NCI-H187 treated with DMSO at 0.1 percent for 48 hours (cell line): ENCODE results near the gene RAB11FIP3.
A peak's percentile ranks its signal among the peaks of the same experiment; 100 is the strongest.

Experiments
- DNase-seq: peaks from one replicate; lab custom pipeline; 2025; lab: John Stamatoyannopoulos, UW

The RAB11FIP3 gene

DNA sequence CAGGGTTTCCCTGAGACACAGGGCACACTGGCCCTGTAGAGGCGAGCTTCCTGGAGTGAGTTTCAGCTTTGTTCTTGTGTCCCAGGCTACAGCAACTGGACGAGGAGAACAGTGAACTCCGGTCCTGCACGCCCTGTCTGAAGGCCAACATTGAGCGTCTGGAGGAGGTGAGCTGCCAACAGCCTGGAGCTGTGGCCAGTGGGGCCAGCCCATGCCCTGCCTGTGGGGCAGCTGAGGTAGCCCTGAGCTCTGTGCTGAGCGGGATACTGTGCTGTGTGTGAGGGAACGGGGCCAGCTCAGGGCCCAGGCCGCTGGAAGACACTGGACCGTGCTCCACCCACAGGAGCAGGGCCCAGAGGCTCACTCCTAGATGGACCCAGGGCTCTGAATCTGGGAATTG, 93.4 kb downstream of the RAB11FIP3 start:
- DNase-seq: no peak

DNA sequence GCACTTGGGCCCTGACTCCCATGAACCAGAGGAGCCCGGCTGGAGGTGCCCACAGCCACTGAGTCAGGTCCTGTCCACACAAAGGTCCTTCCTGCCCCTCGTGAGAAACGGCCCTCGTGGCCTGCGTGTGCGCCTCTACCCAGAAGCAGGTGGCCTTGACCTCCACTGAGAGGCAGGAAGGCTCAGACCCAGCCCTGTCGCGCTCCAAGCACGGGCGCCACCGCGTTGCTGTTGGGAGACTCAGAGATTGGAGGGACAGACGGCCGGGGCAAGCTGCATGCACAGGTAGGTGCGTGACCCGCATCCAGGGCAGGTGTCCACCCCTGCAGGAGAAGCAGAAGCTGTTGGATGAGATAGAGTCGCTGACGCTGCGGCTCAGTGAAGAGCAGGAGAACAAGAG, 94.0 kb downstream of the RAB11FIP3 start:
- no peak for DNase-seq

DNA sequence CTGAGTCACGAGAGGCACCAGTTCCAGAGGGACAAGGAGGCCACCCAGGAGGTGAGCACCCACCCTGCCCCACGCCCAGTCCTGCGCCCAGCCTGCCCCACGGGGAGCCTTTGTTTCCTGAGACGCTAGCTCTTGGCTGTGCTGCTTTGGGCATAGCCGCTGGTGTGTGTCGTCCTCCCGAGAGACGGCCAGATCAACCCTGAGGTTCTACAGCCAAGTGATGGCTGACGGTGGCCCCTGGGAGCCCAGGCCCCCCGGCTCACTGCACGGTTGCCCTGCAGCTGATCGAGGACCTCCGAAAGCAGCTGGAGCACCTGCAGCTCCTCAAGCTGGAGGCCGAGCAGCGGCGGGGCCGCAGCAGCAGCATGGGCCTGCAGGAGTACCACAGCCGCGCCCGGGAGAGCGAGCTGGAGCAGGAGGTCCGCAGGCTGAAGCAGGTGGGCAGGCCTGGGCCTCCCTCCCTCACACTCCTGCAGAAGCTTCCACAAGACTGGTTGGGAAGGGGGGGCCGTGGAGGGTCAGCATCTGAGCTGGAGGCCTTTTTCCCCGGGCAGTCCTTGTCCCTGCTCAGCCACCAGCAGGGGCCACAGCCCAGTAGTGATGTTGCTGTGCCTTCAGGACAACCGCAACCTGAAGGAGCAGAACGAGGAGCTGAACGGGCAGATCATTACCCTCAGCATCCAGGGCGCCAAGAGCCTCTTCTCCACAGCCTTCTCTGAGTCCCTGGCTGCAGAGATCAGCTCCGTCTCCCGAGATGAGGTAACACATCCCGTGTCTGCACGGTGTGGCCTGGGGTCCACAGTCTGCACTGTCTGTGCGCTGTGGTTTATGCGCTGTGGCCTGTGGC, 94.6 kb downstream of the RAB11FIP3 start:
- no peak for DNase-seq

GRCh38 chr16:520847-521246, 95.4 kb downstream of the RAB11FIP3 start:
- DNase-seq: no peak

DNA sequence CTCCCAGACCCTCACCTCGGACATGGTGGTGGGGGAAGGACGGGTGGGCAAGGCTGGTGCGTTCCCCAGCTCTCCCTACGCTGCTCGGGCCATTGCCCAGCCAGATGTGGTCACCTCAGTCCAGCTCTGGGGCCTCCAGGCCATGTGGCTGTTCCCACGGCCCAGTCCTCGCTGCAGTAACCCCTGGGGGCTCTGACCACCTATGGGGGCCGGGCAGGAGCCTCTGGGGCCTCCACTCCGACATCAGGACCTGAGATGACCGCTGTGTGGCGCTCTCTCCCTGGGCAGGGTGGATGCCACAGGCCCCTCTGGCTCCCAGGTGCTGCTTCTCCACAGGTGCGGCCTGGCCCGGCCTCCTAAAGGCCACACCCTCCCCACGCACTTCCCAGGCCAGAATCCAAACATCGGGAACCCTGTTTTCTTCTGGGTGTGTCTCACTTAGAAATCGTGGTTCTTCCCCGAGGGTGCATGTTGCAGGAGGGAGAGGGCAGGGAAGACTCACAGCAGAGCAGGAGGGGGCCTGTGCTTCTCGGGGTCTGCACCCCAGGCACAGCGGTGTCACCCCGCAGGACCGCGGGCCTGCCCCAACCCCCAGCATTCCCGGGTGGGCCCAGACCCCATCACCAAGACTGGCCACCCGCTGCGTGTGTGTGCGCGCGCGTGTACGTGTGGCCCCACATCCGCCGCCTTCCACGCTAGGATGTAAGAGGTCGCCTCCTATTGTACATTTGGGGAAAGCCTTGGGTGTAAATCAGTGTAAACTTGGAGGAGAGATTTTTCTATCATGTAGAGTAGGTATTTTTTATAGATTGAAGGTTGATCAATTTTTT, 96.1 kb downstream of the RAB11FIP3 start:
- DNase-seq: no peak

DNA sequence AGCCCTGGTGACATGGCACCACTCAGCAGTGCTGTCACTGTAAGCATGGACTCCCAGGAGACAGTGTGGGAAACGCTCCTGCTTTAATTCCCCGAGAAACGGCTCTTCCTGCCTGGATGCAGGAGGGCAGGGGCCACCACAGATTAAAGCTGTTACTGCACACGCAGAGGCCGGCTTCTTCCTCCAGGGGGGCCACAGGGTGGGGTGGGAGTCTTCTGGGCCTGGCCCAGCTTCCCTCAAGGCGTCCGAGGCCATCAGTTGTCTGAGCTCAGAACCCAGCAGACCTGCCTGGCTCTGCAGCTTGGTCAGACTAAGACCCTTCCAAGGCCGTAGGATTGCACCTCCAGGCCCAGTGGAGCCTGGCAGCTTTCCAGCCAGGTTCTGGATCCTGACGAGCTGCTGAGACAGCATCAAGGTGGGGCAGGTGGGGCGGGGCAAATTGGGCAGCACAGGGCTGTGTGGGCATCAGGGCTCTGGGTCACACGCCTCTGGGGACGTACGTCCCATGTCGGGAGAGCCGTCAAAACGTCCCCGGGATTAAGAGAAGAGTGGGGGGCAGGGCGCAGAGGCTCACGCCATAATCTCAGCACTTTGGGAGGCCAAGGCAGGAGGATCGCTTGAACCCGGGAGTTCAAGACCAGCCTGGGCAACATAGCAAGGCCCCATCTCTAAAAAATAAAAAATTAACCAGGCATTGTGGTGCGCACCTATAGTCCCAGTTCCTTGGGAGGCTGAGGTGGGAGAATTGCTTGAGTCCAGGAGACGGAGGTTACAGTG, 97.1 kb downstream of the RAB11FIP3 start:
- DNase-seq: no peak

DNA sequence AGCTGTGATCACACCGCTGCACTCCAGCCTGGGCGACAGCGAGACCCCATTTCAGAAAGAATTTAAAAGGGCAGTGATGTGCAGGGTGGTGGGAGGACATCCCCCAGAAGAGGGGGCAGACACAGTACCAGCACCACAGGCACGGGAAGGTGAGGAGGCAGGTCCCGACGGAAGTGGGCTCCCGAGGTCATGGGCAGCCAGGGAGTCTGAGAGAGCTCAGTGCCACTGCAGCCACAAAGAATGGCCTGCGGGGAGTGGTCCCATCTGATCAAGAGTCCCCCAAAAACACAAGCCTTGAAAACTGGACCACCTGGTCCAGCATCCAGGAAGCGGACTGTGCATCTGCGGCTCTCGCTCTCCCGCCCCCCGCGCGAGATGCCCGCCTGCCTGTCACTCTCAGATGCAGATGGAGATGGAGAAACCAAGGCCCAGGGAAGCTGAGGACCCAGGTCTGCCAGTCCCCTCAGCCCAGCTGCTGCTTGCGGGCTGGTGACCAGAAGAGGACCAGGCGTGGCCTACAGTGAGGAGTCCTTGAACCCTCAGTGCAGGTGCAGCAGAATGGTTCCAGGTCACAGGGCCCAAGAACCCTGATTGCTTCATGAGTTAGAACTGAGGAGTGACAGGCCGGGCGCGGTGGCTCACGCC, 97.8 kb downstream of the RAB11FIP3 start:
- no peak for DNase-seq

GRCh38 chr16:524274-525040, 99.0 kb downstream of the RAB11FIP3 start:
- no peak for DNase-seq

DNA sequence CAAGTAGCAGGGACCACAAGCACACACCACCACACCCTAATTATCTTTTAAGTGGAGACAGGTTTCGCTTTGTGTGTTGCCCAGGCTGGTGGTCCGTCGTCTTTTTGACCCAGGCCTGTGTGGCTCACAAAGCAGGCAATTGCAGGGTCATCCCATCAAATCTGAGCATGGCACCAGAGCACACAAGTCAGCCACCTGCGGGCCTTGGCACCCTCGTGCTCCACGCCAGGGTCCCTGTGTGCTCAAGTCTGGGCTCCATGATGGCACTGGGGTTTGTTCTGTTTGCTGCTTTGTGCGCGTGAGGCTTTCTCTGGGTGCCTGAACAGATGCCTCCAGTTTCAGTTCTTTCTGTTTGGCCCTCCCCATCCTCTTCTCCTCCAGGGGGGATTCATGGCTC, 99.7 kb downstream of the RAB11FIP3 start:
- DNase-seq: no peak

DNA sequence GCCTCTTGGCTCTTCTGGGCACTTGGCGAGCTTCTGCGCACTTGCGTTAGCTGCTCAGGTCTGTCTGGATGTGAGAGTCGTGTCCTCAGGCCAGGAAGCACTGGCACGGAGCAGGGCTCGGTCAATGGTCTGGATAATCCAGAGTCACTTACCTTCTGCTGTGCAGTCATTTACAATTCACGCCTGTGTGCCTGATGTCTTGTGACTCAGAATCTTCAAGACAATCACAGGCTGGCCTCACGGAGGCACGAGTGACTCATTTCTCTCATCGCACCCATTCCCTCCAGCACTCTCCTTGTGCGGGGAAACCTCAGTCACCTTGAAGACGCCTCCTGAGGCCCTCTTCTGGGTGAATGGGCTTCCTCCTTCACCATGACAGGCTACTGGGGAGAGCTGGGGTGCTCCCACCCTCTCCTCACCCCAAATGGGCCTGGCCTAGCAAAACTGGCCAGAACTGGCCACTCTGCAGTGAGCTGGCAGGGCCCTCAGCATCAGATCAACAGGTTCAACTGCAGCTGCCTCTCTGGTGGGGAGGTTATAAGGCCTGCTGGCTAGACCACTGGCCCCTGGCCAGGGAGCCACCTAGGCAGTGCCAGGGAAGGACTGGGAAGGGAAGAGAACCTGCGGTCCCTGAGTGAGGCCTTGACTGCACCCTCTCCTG, 100.2 kb downstream of the RAB11FIP3 start:
- no peak for DNase-seq

- no peak for DNase-seq
Observed at GRCh38 chr16:526181-527014, 100.9 kb downstream of the RAB11FIP3 start.

DNA sequence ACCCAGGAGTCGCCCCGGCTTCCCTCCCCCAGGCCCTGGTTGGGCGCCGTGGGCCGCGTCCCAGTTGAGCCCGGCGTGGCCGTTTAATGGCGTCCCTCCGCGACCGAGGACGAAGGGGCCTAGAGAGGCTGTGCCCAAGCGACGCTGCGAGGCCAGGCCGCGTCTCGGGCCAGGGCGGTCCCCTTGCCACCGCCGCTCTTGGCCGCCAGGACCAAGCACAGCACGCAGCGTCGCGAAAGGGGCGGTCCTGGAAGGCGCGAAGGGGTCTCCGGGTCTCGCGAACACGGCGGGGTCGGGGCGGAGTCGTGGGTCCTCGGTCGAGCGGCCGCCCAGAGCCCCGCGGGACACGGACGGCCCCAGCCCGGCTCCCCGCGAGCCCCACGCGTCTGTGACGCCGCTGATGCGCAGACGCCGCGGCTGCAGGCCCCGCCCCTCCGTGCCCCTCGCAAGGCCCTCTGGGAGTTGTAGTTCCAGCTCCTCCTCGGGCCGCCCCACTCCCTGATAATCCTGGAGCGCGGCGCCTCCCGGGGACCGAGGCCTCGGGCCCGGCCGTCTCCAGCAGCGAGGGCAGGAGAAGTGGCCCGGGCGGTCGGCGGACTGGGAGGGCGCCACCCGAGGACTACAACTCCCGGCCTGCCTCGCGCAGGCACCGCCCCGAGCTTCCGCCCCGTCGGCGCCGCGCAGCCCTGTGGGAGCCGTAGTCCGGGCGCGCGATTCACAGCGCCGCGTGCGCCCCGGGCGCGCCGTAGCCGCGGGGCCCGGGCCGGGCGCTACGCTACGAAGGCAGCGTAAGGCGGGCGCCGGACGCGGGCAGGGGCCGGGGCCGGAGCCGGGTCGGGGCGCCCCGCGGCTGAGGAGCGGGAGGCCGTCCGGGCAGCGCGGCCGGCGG, 101.8 kb downstream of the RAB11FIP3 start, which contains the start of gene CAPN15:
Gene CAPN15 (plus strand): TSS at position 698 of the 889 bp plus-strand sequence. CDS start 19,127 bp downstream, outside the sequence.
- peak; percentile 67 for DNase-seq

- DNase-seq: no peak
Observed at GRCh38 chr16:528111-529011, 102.9 kb downstream of the RAB11FIP3 start.

GRCh38 chr16:529012-529575, 103.6 kb downstream of the RAB11FIP3 start:
- no peak for DNase-seq

GRCh38 chr16:530111-530817, 104.8 kb downstream of the RAB11FIP3 start:
- no peak for DNase-seq

GRCh38 chr16:531494-532125, 106.2 kb downstream of the RAB11FIP3 start:
- no peak for DNase-seq
